GM19351 (cell line): ENCODE results near the gene C5AR1.
"Not testable (repeated sequence)": the region's sequence is repeated elsewhere in the genome, so short reads cannot be mapped to it uniquely, and the experiment has no call there.

ENCODE experiments used
- ATAC-seq: cut with Tn5 transposase; IDR thresholded peaks from one replicate; pipeline ENCODE4 v1.9.1; 2021; ENCODE audit warnings: mild to moderate bottlenecking, moderate library complexity; ENCODE audit not compliant: unreplicated experiment

C5AR1 gene

DNA sequence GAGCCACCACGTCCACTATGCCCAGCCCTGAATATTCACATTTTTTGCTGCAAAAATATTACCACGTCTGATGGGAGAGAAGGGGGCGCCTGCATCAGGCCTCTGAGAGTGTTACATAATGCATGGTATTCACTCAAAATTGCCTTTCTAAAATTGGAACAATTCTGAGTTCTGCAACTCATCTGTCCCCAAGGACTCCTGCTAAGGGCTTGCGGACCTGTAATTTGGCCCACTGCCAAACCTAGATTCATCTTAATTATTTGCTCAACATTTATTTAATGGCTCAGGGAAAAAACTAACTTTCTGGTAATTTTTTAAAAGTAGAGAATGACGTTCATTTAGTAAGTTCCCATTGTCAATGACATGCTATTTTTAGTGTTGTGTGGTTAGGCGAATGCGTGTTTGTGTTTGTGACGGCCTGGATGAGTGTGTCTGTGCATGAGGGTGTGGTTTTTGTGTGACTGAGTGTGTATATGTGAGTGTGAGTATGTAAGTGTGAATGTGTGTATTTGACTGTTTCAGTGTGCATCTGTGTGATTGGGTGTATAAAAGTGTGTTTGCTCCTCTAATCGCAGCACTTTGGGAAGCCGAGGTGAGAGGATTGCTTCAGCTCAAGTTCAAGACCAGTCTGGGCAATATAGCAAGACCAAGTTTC lies 26.1 kb upstream of the C5AR1 start:
- no peak for ATAC-seq

DNA sequence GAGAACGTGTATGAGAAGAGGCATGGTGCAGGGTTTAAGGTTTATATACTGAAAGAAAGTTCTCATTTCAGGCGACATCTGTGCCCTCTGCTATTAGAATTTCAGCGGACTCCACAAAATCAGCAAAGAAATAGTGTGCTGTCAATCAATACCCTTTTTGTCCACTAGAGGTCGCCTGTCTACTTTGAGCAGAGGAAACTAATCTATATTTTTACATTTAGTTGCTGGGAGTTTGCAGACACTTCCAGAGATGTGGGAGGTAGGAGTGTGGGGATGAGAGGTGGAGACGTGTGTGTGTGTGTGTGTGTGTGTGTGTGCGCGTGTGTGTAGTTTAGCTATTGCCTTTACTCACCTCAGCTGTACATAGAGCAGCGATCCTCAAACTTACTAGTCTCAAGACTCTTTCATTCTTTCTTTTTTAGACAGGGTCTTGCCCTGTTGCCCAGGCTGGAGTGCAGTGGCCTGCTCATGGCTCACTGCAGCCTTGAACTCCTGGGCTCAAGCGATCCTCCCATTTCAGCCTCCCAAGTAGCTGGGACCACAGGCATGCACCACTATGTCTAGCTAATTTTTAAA lies 25.2 kb upstream of the C5AR1 start:
- ATAC-seq: no peak

DNA sequence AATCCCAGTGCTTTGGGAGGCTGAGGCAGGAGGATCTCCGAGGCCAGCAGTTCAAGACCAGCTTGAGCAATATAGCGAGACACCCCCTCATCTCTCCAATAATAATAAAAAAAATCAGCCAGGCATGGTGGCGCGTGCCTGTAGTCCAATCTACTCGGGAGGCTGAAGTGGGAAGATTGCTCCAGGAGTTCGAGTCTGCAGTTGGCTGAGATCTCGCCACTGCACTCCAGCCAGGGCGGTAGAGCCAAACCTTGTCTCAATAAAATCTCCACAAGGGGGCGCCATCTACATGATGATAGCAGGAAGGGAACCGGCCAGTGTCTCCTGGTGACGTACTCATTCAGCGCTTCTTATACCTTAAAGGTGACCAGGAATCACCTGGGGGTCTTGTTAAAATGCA lies 13.6 kb upstream of the C5AR1 start:
- no peak for ATAC-seq

DNA sequence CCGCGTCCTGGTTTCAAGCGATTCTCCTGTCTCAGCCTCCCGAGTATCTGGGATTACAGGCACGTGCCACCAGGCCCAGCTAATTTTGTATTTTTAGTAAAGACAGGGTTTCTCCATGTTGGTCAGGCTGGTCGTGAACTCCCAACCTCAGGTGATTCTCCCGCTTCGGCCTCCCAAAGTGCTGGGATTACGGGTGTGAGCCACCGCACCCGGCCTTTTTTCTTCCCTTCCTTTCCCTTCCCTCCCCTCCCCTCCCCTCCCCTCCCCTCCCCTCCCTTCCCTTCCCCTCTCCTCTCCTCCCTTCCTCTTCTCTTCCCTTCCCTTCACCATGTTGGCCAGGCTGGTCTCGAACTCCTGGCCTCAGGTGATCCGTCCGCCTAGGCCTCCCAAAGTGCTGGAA lies 8.8 kb upstream of the C5AR1 start:
- ATAC-seq: not testable (repeated sequence)

DNA sequence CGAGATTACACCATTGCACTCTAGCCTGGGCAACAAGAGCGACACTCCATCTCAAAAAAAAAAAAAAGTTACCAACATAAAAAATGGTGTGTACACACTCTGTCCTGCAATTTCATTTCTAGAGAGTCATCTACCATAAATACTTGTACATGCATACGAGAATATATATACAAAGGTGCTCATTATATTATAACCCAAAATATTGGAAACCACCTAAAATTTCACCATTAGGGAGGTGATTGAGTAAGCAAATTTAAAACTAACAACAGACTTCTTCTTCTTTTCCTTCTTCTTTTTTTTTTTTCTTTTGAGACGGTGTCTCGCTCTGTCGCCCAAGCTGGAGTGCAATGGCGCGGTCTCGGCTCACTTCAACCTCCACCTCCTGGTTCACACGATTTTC lies 7.4 kb upstream of the C5AR1 start:
- no peak for ATAC-seq

DNA sequence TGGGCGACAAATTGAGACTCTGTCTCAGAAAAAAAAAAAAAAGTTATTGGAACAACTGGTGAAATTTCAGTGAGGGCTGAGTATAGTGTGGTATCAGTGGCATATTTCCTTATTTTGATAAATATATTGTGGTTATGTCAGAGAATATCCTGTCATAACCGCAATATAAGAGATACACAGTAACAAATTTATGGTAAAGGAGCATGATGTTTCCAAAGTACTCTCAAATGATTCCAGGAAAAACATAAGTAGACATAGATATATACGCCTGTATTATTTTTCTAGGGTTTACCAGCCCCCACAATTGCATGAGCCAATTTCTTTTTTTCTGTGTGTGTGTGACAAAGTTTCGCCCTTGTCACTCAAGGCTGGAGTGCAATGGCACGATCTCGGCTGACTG lies 5.7 kb upstream of the C5AR1 start:
- no peak for ATAC-seq

DNA sequence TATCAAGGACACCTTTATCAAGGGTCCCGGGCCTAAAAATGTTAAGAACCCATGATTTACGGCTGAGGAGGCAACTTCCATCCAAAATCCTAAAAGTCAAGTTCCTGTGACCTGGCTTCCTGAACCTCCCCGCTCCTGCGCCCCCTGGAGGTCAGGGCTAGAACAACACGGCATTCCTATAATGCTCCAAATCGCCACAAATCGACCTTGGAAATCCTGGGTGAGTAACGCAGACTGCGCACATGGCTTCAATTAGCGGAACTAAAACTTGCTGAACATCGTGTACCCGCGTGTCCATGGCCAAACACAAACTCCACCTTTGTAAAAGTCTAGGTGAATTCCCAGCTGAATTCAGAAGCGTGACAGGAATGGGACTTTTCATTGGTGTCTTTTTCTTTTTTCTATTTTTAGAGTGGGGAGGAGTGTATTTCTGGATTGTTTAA lies 4.3 kb upstream of the C5AR1 start:
- ATAC-seq: no peak

DNA sequence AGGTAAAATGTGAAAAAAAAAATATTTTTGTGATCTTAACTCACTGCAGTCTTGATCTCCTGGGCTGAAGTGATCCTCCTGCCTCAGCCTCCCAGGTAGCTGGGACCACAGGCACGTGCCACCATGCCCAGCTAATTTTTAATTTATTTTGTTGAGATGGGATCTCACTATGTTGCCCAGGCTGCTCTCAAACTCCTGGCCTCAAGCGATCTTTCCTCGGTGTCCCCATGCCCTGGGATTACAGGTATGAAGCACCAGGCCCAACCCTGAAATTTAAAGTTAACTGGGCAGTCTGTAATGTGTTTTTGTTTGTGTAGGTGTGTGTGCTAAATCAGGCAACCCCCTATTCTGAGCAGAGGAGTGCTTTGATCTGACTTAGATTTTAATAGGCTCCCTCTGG lies 3.4 kb upstream of the C5AR1 start:
- no peak for ATAC-seq

DNA sequence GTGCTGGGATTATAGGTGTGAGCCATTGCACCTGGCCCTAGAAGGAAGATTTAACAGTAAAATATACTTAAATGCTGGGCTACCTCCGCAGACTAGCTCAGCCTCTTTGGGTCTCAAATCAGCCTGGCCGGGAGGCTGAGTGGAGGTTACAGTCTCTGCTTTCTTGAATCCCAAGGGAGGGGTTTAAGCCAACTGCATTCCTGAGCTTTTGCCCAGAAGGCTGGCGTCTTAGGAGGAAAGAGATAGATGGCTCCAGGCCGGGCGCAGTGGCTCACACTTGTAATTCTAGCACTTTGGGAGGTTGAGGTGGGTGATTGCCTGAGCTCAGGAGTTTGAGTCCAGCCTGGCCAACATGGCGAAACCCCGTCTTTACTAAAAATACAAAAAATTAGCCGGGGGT lies 623 bp upstream of the C5AR1 start:
- no peak for ATAC-seq

DNA sequence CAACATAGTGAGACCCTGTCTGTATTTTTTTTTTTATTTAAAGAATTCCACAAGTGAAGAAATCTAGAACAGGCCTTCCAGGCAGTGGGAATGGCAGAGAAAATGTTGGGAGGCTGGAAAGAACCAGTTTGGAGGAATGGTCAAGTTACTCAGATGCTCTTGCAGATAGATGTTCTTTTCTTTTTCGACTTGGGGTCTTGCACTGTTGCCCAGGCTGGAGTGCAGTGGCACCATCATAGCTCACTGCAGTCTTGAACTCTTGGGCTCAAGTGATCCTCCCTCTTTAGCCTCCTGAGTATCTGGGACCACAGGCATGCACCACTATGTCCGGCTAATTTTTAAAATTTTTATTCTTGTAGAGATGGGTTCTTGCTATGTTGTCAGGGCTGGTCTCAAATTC lies 662 bp downstream of the C5AR1 start:
- no peak for ATAC-seq

DNA sequence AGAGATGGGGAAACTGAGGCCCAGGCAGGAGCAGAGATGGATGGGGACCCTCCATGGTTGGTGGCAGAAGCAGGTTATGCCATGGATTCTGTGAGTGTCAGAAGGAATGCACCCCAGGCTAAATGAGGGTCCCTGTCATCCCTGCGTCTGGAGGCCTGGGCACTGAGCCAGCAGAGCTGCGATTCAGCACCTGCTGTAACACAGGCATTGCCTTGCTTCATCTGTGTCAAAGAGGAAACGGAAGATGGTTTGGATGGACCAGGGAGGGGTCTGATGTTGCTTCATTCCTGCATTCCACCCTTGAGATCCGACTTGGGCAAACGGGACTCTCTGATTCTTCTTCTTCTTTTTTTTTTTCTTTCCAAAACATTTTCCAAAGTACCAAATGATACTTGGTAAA lies 1.2 kb downstream of the C5AR1 start:
- ATAC-seq: no peak

DNA sequence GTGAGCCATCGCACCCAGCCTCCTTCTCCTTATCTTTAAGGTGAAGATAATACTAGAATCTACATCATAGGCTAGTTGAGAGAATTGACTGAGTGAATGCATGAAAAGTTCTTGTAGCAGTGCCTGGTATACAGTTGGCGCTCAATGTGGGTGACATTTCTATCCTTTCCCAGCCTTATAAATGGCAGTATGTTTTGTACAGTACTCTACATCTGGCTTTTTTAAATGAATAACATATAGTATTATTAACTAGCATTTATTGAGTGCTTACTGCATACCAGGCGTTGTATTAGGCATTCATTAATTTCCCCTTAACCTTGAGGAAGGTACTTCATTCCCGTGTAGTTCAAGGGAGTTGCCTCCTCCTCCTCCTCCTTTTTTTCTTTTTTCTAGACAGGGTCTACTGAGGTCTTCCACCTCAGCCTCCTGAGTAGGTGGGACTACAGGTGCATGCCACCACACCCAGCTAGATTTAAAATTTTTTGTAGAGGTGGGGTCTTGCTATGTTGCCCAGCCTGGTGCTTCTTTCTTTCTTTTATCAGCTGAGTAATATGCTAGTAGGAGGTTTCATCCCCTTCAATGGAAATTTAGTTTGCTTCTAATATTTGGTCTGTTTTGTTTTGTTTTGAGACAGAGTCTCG lies 2.8 kb downstream of the C5AR1 start:
- no peak for ATAC-seq

DNA sequence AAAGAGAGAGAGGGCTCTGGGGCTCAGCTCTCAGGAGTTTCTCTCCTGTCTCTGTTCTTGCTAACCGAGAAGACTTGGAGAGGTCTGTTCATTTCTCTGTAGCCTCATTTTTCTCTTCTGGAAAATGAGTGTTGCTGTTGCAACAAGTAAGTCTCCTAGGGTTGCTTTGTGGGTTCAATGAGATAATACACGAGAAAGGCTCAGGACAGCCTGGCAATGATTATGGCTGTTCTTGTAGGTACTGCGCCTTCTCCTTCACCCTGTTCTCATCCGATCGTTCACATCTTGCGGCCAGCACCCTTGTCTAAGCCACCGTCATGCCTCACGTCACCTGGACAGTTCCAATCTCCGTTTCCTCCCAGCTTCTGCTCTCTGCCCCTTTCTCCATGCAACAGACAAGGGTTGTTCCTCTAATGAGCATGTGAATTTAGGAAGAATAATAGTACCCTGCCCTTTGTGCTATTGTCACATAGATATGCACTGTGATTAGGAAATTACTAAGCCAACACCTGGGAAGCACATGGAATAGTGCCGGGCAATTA lies 4.2 kb downstream of the C5AR1 start:
- ATAC-seq: no peak

DNA sequence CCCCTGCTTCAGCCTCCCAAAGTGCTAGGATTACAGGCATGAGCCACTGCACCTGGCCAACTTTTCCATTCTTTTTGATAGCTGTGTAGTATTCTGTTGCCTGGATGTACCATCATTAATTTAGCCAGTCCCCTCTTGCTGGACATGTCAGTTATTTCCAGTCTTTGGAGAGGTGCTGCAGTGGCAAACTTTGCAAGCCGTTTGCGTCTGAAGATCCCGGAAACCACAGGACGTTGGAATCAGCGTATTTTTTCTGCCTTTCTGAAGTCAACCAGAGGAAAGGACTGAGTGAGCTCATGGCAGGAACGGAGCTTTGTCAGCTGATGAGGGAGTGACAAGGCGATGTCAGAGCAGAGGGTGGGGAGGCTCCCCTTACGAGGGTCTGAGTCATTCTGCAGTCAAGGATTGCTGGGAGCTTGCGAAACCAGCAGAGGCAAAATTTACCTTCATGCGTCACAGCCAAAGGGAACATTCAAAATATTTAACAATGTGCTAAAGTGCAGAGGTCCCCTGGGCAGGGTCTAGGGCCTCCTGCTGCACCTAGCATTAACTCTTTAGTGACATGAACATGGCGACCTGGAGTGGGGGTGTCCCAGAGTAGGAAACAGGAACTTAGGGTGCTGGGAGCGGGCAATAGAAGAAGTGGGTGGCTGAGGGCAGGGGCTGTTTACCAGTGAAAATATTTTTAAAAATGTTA lies 5.6 kb downstream of the C5AR1 start:
- ATAC-seq: no peak

DNA sequence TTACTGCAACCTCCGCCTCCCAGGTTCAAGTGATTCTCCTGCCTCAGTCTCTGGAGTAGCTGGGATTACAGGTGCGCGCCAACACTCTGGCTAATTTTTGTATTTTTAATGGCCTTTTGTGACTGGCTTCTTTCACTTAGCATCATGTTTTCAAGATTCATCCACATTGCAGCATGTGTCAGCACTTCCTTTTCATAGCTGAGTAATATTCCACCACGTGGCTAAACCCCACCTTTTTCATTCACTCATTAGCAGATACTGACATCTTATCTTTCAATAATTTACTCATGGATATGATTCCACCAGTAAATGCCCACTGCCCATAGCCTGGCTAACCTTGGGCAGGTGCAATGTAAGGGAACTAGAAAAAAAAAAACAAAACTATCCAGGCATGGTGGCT lies 6.9 kb downstream of the C5AR1 start:
- ATAC-seq: no peak

DNA sequence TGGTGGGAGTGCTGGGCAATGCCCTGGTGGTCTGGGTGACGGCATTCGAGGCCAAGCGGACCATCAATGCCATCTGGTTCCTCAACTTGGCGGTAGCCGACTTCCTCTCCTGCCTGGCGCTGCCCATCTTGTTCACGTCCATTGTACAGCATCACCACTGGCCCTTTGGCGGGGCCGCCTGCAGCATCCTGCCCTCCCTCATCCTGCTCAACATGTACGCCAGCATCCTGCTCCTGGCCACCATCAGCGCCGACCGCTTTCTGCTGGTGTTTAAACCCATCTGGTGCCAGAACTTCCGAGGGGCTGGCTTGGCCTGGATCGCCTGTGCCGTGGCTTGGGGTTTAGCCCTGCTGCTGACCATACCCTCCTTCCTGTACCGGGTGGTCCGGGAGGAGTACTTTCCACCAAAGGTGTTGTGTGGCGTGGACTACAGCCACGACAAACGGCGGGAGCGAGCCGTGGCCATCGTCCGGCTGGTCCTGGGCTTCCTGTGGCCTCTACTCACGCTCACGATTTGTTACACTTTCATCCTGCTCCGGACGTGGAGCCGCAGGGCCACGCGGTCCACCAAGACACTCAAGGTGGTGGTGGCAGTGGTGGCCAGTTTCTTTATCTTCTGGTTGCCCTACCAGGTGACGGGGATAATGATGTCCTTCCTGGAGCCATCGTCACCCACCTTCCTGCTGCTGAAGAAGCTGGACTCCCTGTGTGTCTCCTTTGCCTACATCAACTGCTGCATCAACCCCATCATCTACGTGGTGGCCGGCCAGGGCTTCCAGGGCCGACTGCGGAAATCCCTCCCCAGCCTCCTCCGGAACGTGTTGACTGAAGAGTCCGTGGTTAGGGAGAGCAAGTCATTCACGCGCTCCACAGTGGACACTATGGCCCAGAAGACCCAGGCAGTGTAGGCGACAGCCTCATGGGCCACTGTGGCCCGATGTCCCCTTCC lies 10.5 kb downstream of the C5AR1 start:
- ATAC-seq: no peak

DNA sequence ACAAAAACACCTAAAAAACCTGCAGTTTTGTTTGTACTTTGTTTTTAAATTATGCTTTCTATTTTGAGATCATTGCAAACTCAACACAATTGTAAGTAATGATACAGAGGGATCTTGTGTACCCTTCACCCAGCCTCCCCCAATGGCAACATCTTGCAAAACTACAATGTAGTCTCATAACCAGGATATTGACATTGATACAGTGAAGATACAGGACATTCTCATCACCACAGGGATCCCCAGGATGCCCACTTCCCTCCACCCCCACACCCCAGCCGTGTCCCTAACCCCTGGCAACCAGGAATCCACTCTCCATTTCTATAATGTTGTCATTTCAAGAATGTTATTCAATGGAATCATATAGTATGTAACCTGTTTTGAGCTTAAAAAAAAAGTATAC lies 12.0 kb downstream of the C5AR1 start:
- no peak for ATAC-seq

DNA sequence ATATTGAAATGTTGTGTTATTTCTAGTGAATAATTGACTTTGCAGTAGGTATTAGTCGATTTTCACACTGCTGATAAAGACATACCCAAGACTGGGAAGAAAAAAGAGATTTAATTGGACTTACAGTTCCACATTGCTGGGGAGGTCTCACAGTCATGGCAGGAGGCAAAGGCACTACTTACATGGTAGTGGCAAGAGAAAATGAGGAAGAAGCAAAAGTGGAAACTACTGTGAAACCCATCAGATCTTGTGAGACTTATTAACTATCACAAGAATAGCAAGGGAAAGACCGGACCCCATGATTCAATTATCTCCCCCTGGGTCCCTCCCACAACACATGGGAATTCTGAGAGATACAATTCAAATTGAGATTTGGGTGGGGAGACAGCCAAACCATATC lies 12.4 kb downstream of the C5AR1 start:
- no peak for ATAC-seq

DNA sequence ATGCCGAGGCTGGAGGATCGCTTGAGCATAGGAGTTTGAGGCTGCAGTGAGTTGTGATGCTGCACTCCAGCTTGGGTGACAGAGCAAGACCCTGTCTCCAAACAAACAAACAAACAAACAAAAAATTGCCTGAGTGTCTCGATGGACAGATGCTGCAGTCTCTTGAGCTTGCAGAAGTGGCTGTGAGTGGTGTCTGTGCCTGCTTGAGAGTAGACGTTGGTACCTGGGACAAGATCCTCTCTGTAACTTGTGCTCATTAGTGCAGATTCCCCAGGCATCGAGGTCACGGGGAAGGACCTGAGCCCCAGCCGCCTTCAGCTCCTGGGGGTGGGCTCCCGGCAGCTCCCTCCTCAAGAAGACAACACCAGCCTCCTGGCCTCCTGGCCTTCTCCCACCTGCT lies 13.7 kb downstream of the C5AR1 start:
- no peak for ATAC-seq

DNA sequence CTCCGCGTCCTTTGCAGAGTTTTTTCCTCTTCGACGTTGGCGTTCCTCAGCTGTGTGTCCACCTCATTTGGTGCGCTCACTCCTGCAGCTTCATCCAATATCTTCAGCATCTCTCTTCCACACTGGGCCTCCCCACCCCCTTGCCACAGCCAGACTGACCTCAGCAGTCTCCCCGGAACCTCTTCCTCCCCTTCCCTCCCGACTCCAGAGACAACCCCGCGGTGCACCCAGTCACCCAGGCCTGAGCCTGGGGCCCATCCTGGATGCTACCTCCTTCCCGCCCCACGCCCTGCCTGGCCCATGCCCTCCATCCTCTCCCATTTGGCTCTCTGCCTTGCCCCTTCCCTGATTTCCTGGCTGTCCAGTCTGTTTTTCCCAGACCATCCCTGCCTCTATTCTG lies 14.2 kb downstream of the C5AR1 start:
- no peak for ATAC-seq

DNA sequence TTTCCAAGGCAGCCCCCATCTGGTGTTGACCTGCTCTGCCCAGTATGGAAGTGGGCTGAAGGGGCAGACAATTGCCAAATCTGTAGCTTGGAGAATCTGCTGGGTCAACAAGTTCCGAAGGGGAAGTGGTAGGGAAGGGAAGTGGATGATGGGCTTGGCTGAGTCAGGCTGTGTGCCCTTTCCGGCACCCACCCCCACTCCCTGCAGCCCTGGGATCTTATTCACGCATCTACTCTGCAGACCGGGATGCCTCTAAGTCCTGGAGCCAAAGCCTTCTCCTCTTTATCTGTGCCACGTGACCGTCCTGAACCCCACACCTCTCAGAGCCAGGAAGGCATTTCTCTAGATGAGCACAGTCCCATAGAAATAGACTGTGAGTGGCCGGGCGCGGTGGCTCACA lies 14.8 kb downstream of the C5AR1 start:
- ATAC-seq: no peak
